Activated T-cell treated with anti-CD3 and anti-CD28 coated beads for 4 hours (primary cell): Measurements from ENCODE around the gene MAGEB18.

Source experiments
- DNase-seq: peaks from one replicate; pipeline ENCODE4 v3.0.0-alpha.2; 2020

Gene MAGEB18

GRCh38 chrX:26138274-26138673 is at the start of gene MAGEB18:
TSS of gene MAGEB18 (plus strand) at chrX:26138343. CDS start at chrX:26138986, 643 bp downstream.
- DNase-seq, result no peak

- no peak for DNase-seq
Measured at GRCh38 chrX:26100421-26100920, 37.7 kb upstream of the MAGEB18 start.

- DNase-seq, result no peak
Measured at GRCh38 chrX:26109142-26109541, 29.0 kb upstream of the MAGEB18 start.

- DNase-seq, result no peak
Measured at GRCh38 chrX:26146024-26146423, 7.9 kb downstream of the MAGEB18 start.

- DNase-seq, result no peak
Measured at GRCh38 chrX:26160301-26160700, 22.2 kb downstream of the MAGEB18 start, which contains the start of gene MAGEB6B. TSS of gene MAGEB6B (plus strand) at chrX:26160601. CDS start at chrX:26160601, 0 bp downstream.
